GM12878 (cell line): ENCODE measurements around the gene SEMA3C. TPM values are rescaled to one million over a fixed set of nuclear protein-coding genes. Genes with fewer than 3 reads are reported as not detected.

Experiments used
- ATAC-seq: fragments of 200-7000 bp; cut with Tn5 transposase; 3 replicates; pipeline ENCODE4 v1.9.1; 2020; ENCODE audit warnings: mild to moderate bottlenecking, moderate library complexity
- BruUV-seq: library from RNA; stranded (reverse); fragments of 400-500 nt; replicated peaks from 2 replicates; lab custom pipeline; 2021; lab: Mats Ljungman, UMichigan
- CTCF ChIA-PET: fragments of 300-600 bp; sonication (Branson Sonifier 250); formaldehyde crosslinking; extraction: SDS; loops from one replicate; lab custom pipeline; 2021; ENCODE audit warnings: inconsistent platforms; lab: Yijun Ruan, JAX
- POLR2A ChIA-PET: fragments of 350-600 bp; formaldehyde crosslinking; extraction: SDS; loops from one replicate; lab custom pipeline; 2021; ENCODE audit warnings: inconsistent platforms; lab: Charles Lee
- RAD21 ChIA-PET: fragments of 300-600 bp; sonication (Branson Sonifier 250); formaldehyde crosslinking; loops from one replicate; lab custom pipeline; 2023; ENCODE audit warnings: antibody characterized with exemption; ENCODE audit not compliant: unreplicated experiment; lab: Charles Lee
- SMC1A ChIA-PET: fragments of 300-600 bp; sonication (Branson Sonifier 250); formaldehyde crosslinking; loops from one replicate; lab custom pipeline; 2023; ENCODE audit not compliant: unreplicated experiment, uncharacterized antibody; lab: Charles Lee
- DNase-seq: peaks from one replicate; pipeline ENCODE4 v3.0.0-alpha.2; 2011; ENCODE audit warnings: low read depth, low spot score
- FAIRE-seq: peaks from 3 replicates; lab custom pipeline; 2011; peaks lifted over from hg19 to GRCh38; lab: Jason Lieb, UNC
- H2AFZ ChIP-seq: 2 replicates; pipeline ENCODE4 v1.6.0; 2011; ENCODE audit warnings: low read depth, low read length, control low read depth; ENCODE audit not compliant: control insufficient read depth
- H3K27ac ChIP-seq: 2 replicates; pipeline ENCODE4 v1.5.1; 2011; ENCODE audit warnings: control low read depth; ENCODE audit not compliant: control insufficient read depth, insufficient read depth
- H3K27me3 ChIP-seq, 2 experiments: replicated peaks in 1 of 2; 2 replicates each; pipeline versions ENCODE4 v1.6.0 to v1.6.1; 2011; ENCODE audit warnings: low read length in 1 of 2; ENCODE audit not compliant: control insufficient read depth in 2 of 2, insufficient read depth in 2 of 2
- H3K36me3 ChIP-seq, 2 experiments: 2 replicates each; pipeline ENCODE4 v1.5.1; 2011; ENCODE audit warnings: low read length in 1 of 2; ENCODE audit not compliant: control insufficient read depth in 2 of 2, insufficient read depth in 2 of 2
- H3K4me1 ChIP-seq: 2 replicates; pipeline ENCODE4 v1.6.1; 2011; ENCODE audit warnings: mild to moderate bottlenecking, low read length, moderate library complexity, mixed read lengths; ENCODE audit not compliant: control insufficient read depth, insufficient read depth
- H3K4me2 ChIP-seq: 2 replicates; pipeline ENCODE4 v1.6.0; 2011; ENCODE audit warnings: control low read depth; ENCODE audit not compliant: control insufficient read depth, insufficient read depth
- H3K4me3 ChIP-seq: fragments of 200-600 bp; sonication (generic); 2 replicates; pipeline ENCODE4 v1.5.1; 2016
- H3K79me2 ChIP-seq: 2 replicates; pipeline ENCODE4 v1.6.0; 2011; ENCODE audit warnings: low read length; ENCODE audit not compliant: control insufficient read depth, insufficient read depth
- H3K9ac ChIP-seq: 2 replicates; pipeline ENCODE4 v1.8.0; 2011; ENCODE audit warnings: low read length, control low read depth, mixed read lengths; ENCODE audit not compliant: control insufficient read depth, insufficient read depth
- H3K9me3 ChIP-seq: replicated peaks from 3 replicates; pipeline ENCODE4 v1.5.1; 2011; ENCODE audit warnings: mild to moderate bottlenecking, low read length; ENCODE audit not compliant: control insufficient read depth, insufficient read depth
- H4K20me1 ChIP-seq: 2 replicates; pipeline ENCODE4 v1.6.0; 2011; ENCODE audit not compliant: control insufficient read depth, insufficient read depth
- BHLHE40 ChIP-seq, 2 experiments: fragments of 450-650 bp in 1 of 2; IDR thresholded peaks; 2 replicates each; pipeline ENCODE4 v1.6.1; 2011 to 2017; ENCODE audit warnings: low read depth in 2 of 2, borderline replicate concordance in 1 of 2, improper control_type of control experiment in 1 of 2, low read length in 1 of 2, mild to moderate bottlenecking in 1 of 2
- CBX3 ChIP-seq: fragments of 200-600 bp; sonication (generic); IDR thresholded peaks from 2 replicates; pipeline ENCODE4 v1.6.1; 2016; ENCODE audit warnings: low read depth, borderline replicate concordance
- HDAC6 ChIP-seq: fragments of 200-600 bp; sonication (generic); IDR thresholded peaks from one replicate; pipeline ENCODE4 v1.8.0; 2017; ENCODE audit warnings: antibody characterized with exemption; ENCODE audit not compliant: unreplicated experiment
- KLF5 ChIP-seq: fragments of 450-650 bp; IDR thresholded peaks from 2 replicates; pipeline ENCODE4 v1.6.1; 2014; ENCODE audit warnings: mild to moderate bottlenecking; ENCODE audit not compliant: partially characterized antibody
- MEF2A ChIP-seq: IDR thresholded peaks from 2 replicates; pipeline ENCODE4 v1.6.1; 2011; ENCODE audit warnings: low read depth, mild to moderate bottlenecking, low read length, moderate library complexity; ENCODE audit not compliant: insufficient read depth
- MEF2B ChIP-seq: fragments of 450-650 bp; IDR thresholded peaks from 2 replicates; pipeline ENCODE4 v1.6.1; 2018; ENCODE audit warnings: mild to moderate bottlenecking, moderate library complexity; ENCODE audit not compliant: partially characterized antibody, poor library complexity, severe bottlenecking
- NFIC ChIP-seq: IDR thresholded peaks from 2 replicates; pipeline ENCODE4 v1.6.1; 2012; ENCODE audit warnings: low read depth, mild to moderate bottlenecking, inconsistent platforms, low read length, moderate library complexity
- PAX8 ChIP-seq: fragments of 450-650 bp; IDR thresholded peaks from 2 replicates; pipeline ENCODE4 v1.6.1; 2017; ENCODE audit warnings: mild to moderate bottlenecking, moderate library complexity
- POLR2AphosphoS2 ChIP-seq: IDR thresholded peaks from 2 replicates; pipeline ENCODE4 v1.6.1; 2011; ENCODE audit warnings: low read depth, mild to moderate bottlenecking, low read length, improper control_type of control experiment, moderate library complexity
- POLR2AphosphoS5 ChIP-seq: IDR thresholded peaks from 2 replicates; pipeline ENCODE4 v1.6.1; 2011; ENCODE audit warnings: mild to moderate bottlenecking, low read length, inconsistent platforms
- SMAD5 ChIP-seq: IDR thresholded peaks from 2 replicates; pipeline ENCODE4 v1.6.1; 2016; ENCODE audit warnings: antibody characterized with exemption, low read depth
- SREBF1 ChIP-seq: IDR thresholded peaks from 2 replicates; pipeline ENCODE4 v1.6.1; 2012; ENCODE audit warnings: mild to moderate bottlenecking, low read length
- TCF12 ChIP-seq: IDR thresholded peaks from 2 replicates; pipeline ENCODE4 v1.6.1; 2011; ENCODE audit warnings: low read depth, mild to moderate bottlenecking, low read length
- ZNF24 ChIP-seq: fragments of 450-650 bp; IDR thresholded peaks from 2 replicates; pipeline ENCODE4 v1.6.1; 2017; ENCODE audit warnings: antibody characterized with exemption, mild to moderate bottlenecking
- ZNF384 ChIP-seq: IDR thresholded peaks from 2 replicates; pipeline ENCODE4 v1.6.1; 2012; ENCODE audit warnings: low read depth, mild to moderate bottlenecking, low read length, improper control_type of control experiment, borderline replicate concordance
- WGBS: methylation state at CpG from one replicate; pipeline ENCODE4 v1.1.6; 2016; ENCODE audit warnings: low lambda C conversion rate; ENCODE audit not compliant: insufficient replicate concordance, insufficient coverage; ENCODE audit errors: missing lambda C conversion rate; 5-methylcytosine and 5-hydroxymethylcytosine counted together
- in situ Hi-C: fragments of 300-500 bp; cut with MboI; formaldehyde crosslinking; loops from 9 replicates; pipeline ENCODE4 v1.14.3; 2018; ENCODE audit warnings: mixed read lengths
- intact Hi-C: fragments of 100-400 bp; cut with micrococcal nuclease; formaldehyde crosslinking; loops from one replicate; pipeline ENCODE4 v1.14.2; 2022; ENCODE audit not compliant: unreplicated experiment
- polyA plus RNA-seq, 11 experiments: library from polyadenylated mRNA; depleted of rRNA in 4 of 11; unstranded in 6 of 11; stranded (reverse) in 5 of 11; fragments of >200 nt; fragmentation: Nextera tagmentation in 4 of 11; fragmentation: Illumina TruSeq in 1 of 11; extraction: Ambion mirVana in 4 of 11; extraction: Trizol in 1 of 11; gene quantifications; 1 replicate in 1 of 11; 2 replicates in 10 of 11; pipeline versions ENCODE4 v1.2.1 to v1.2.3, GENCODE V29; 2011 to 2016; ENCODE audit warnings: inconsistent platforms in 2 of 11, missing spikeins in 2 of 11, low read depth in 1 of 11
- total RNA-seq, 4 experiments: library from RNA; depleted of rRNA in 3 of 4; stranded (reverse); fragments of >200 nt in 3 of 4; fragmentation: Illumina TruSeq in 1 of 4; extraction: Trizol in 1 of 4; gene quantifications; 2 replicates each; pipeline versions ENCODE4 v1.2.1 to v1.2.3, GENCODE V29; 2013 to 2021
- TF ChIP-seq, protein P1 (sequence below): fragments of 450-650 bp; IDR thresholded peaks from 2 replicates; pipeline ENCODE4 v1.6.1; 2017; ENCODE audit warnings: low read depth, mild to moderate bottlenecking, moderate library complexity
- TF ChIP-seq, protein P2 (sequence below): IDR thresholded peaks from 2 replicates; pipeline ENCODE4 v1.6.1; 2012; ENCODE audit warnings: low read depth, low read length, improper control_type of control experiment

SEMA3C gene
- total and polyA plus RNA-seq, 10 of the 15 experiments (the other 5 are each of a cell fraction or from before 2014, with no cell fraction given) = 0.01 to 0.41 (median 0.11) TPM; not detected in 6

DNA sequence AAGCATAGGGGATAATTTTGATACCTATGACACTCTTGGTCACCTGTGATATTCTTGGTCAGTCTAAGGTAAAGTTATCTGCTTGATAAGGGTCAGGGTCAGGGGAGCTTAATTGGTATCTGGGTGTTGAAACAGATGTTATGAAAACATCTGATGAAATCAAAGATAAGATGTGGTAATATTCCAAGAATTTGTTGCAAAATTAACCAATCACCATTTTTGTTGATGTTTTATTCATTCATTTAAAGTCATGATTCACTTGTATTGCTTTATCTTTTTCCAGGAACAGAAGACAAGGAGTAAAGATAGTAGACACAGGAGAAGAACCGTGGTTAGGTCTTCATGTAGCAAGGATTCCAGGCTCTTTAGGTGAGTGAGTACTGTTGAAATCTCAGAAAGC is 103.1 kb downstream of the SEMA3C start:
- no peaks in the 10 kb centered on the region for H3K4me1 ChIP-seq
- no peak for FAIRE-seq
- no peak for ATAC-seq
- in situ Hi-C loops = no loop called here
- no peaks in the 10 kb centered on the region for H3K36me3 ChIP-seq
- ChIA-PET SMC1A (no interaction called here), CTCF (no interaction called here), POLR2A (no interaction called here), RAD21 (no interaction called here)
- no peak overlapping the region for H3K9ac ChIP-seq
- no peaks in the 10 kb centered on the region for H4K20me1 ChIP-seq
- no peaks in the 10 kb centered on the region for H3K27me3 ChIP-seq
- H3K79me2 ChIP-seq = no peaks in the 10 kb centered on the region
- H3K4me3 ChIP-seq = no peak overlapping the region
- H3K4me2 ChIP-seq = no peak overlapping the region
- intact Hi-C loops = no loop called here
- no peak overlapping the region for H2AFZ ChIP-seq
- no TSS peak for BruUV-seq
- no peak overlapping the region for H3K27ac ChIP-seq
- WGBS = 5% methylated on average over 1 of the region's 1 CpG
- TF ChIP-seq ZNF384 (no peak), POLR2AphosphoS2 (no peak), ZNF24 (no peak), MEF2A (no peak), BHLHE40 (IDR thresholded peaks at IDR 0.05; ENCODE audit: borderline replicate concordance in 1 of 2, low read depth in 2 of 2, low read length in 1 of 2) (no peak)
- H3K9me3 ChIP-seq = no peaks in the 10 kb centered on the region
- no peak for DNase-seq

DNA sequence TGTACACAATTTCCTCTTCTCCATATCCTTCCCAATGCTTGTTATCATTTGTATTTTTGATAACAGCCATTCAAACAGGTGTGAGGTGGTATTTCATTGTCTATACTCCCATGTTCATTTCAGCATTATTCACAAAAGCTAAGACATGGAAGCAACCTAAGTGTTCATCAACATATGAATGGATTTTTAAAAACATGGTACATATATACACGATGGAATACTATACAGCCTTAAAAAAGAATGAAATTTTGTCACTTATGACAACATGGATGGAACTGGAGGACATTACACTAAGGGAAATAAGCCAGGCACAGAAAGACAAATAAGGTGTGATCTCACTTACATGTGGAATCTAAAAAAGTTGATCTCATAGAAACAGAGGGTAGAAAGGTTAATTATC is 109.3 kb downstream of the SEMA3C start:
- 0% methylated on average over 1 of the region's 1 CpG for WGBS
- in situ Hi-C loops = no loop called here
- no peak for FAIRE-seq
- TF ChIP-seq KLF5 (no peak), POLR2AphosphoS5 (no peak), SREBF1 (no peak), TCF12 (no peak), CBX3 (no peak), MEF2B (no peak), PAX8 (no peak), MEF2A (no peak), NFIC (no peak), HDAC6 (no peak), SMAD5 (no peak)
- TF ChIP-seq, protein P1, sequence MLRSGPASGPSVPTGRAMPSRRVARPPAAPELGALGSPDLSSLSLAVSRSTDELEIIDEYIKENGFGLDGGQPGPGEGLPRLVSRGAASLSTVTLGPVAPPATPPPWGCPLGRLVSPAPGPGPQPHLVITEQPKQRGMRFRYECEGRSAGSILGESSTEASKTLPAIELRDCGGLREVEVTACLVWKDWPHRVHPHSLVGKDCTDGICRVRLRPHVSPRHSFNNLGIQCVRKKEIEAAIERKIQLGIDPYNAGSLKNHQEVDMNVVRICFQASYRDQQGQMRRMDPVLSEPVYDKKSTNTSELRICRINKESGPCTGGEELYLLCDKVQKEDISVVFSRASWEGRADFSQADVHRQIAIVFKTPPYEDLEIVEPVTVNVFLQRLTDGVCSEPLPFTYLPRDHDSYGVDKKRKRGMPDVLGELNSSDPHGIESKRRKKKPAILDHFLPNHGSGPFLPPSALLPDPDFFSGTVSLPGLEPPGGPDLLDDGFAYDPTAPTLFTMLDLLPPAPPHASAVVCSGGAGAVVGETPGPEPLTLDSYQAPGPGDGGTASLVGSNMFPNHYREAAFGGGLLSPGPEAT = no peak
- TF ChIP-seq, protein P2, sequence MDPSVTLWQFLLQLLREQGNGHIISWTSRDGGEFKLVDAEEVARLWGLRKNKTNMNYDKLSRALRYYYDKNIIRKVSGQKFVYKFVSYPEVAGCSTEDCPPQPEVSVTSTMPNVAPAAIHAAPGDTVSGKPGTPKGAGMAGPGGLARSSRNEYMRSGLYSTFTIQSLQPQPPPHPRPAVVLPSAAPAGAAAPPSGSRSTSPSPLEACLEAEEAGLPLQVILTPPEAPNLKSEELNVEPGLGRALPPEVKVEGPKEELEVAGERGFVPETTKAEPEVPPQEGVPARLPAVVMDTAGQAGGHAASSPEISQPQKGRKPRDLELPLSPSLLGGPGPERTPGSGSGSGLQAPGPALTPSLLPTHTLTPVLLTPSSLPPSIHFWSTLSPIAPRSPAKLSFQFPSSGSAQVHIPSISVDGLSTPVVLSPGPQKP = no peak

More for the DNA sequence above, 109.3 kb downstream of the SEMA3C start:
- RAD21 ChIA-PET = no interaction called here
- BruUV-seq = no TSS peak
- no peak overlapping the region for H3K4me3 ChIP-seq
- no peak overlapping the region for H3K4me2 ChIP-seq
- no peak overlapping the region for H2AFZ ChIP-seq
- CTCF ChIA-PET = no interaction called here
- H3K9me3 ChIP-seq = no peaks in the 10 kb centered on the region
- no peaks in the 10 kb centered on the region for H3K79me2 ChIP-seq
- H3K4me1 ChIP-seq = no peaks in the 10 kb centered on the region
- SMC1A ChIA-PET = no interaction called here
- H4K20me1 ChIP-seq = no peaks in the 10 kb centered on the region
- no peaks in the 10 kb centered on the region for H3K27me3 ChIP-seq
- ATAC-seq = no peak
- no peaks in the 10 kb centered on the region for H3K36me3 ChIP-seq
- no peak overlapping the region for H3K27ac ChIP-seq
- no peak for DNase-seq
- POLR2A ChIA-PET = no interaction called here
- no peak overlapping the region for H3K9ac ChIP-seq
- intact Hi-C loops = no loop called here
